Measurements from ENCODE around the gene PRXL2A.

GRCh38 chr10:80411681-80412220 lies 3.4 kb downstream of the PRXL2A start:
- TF ChIP-seq CTCF (IDR thresholded peaks at IDR 0.05; ENCODE audit: poor library complexity) (no peak), EZH2 (IDR thresholded peaks at IDR 0.05; ENCODE audit: borderline replicate concordance) (no peak), EZH2phosphoT487 (IDR thresholded peaks at IDR 0.05; ENCODE audit: low read depth, severe bottlenecking, unreplicated experiment) (no peak)

Measured in hepatocyte (in vitro differentiated cells).